Measurements from ENCODE around the gene SLC12A1. TPM values are rescaled to one million over a fixed set of nuclear protein-coding genes. Genes with fewer than 3 reads are reported as not detected.

The SLC12A1 gene
- total RNA-seq, 1 donor from 2014 or later = not detected

GRCh38 chr15:48242535-48242934 lies 36.4 kb downstream of the SLC12A1 start:
- Histone ChIP-seq H3K27me3 (ENCODE audit: control insufficient read depth, insufficient read depth, low read length) (no peaks in the 10 kb centered on the region), H3K4me3 (ENCODE audit: low read depth, low read length) (no peak overlapping the region), H3K36me3 (ENCODE audit: control insufficient read depth, insufficient read depth, low read length) (no peaks in the 10 kb centered on the region)
- DNase-seq (ENCODE audit: low read depth) = no peak
- TF ChIP-seq CTCF (IDR thresholded peaks at IDR 0.05; ENCODE audit: insufficient read depth, low read length, poor library complexity, severe bottlenecking) = no peak

- no peaks in the 10 kb centered on the region for H3K27me3 ChIP-seq (ENCODE audit: control insufficient read depth, insufficient read depth, low read length)
- H3K36me3 ChIP-seq (ENCODE audit: control insufficient read depth, insufficient read depth, low read length) = no peaks in the 10 kb centered on the region
- no peak for DNase-seq (ENCODE audit: low read depth)
- TF ChIP-seq CTCF (IDR thresholded peaks at IDR 0.05; ENCODE audit: insufficient read depth, low read length, poor library complexity, severe bottlenecking) = no peak
- no peak overlapping the region for H3K4me3 ChIP-seq (ENCODE audit: low read depth, low read length)
Measured at GRCh38 chr15:48244921-48245320, 38.8 kb downstream of the SLC12A1 start.

GRCh38 chr15:48248414-48248813 lies 42.3 kb downstream of the SLC12A1 start:
- DNase-seq (ENCODE audit: low read depth) = no peak
- Histone ChIP-seq H3K36me3 (ENCODE audit: control insufficient read depth, insufficient read depth, low read length) (no peaks in the 10 kb centered on the region), H3K27me3 (ENCODE audit: control insufficient read depth, insufficient read depth, low read length) (no peaks in the 10 kb centered on the region), H3K4me3 (ENCODE audit: low read depth, low read length) (no peak overlapping the region)
- no peak for TF ChIP-seq CTCF (IDR thresholded peaks at IDR 0.05; ENCODE audit: insufficient read depth, low read length, poor library complexity, severe bottlenecking)

- peak; percentile 26 for DNase-seq (ENCODE audit: low read depth)
- no peaks in the 10 kb centered on the region for H3K36me3 ChIP-seq (ENCODE audit: control insufficient read depth, insufficient read depth, low read length)
- peak; percentile 60 for TF ChIP-seq CTCF (IDR thresholded peaks at IDR 0.05; ENCODE audit: insufficient read depth, low read length, poor library complexity, severe bottlenecking)
- no peak overlapping the region for H3K4me3 ChIP-seq (ENCODE audit: low read depth, low read length)
- H3K27me3 ChIP-seq (ENCODE audit: control insufficient read depth, insufficient read depth, low read length) = no peaks in the 10 kb centered on the region
Measured at GRCh38 chr15:48250640-48251076, 44.6 kb downstream of the SLC12A1 start.

GRCh38 chr15:48253172-48253571 lies 47.1 kb downstream of the SLC12A1 start:
- no peaks in the 10 kb centered on the region for H3K36me3 ChIP-seq (ENCODE audit: control insufficient read depth, insufficient read depth, low read length)

More at GRCh38 chr15:48253172-48253571, 47.1 kb downstream of the SLC12A1 start:
- Histone ChIP-seq H3K27me3 (ENCODE audit: control insufficient read depth, insufficient read depth, low read length) (no peaks in the 10 kb centered on the region), H3K4me3 (ENCODE audit: low read depth, low read length) (no peak overlapping the region)
- DNase-seq (ENCODE audit: low read depth) = no peak
- TF ChIP-seq CTCF (IDR thresholded peaks at IDR 0.05; ENCODE audit: insufficient read depth, low read length, poor library complexity, severe bottlenecking) = no peak
